MM.1S (cell line): Measurements from ENCODE around the gene BRD9.

ENCODE experiments used
- DNase-seq: peaks from one replicate; pipeline ENCODE4 v3.0.0-alpha.2; 2015
- H2AFZ ChIP-seq: fragments of 300-600 bp; sonication (generic); 2 replicates; pipeline ENCODE4 v1.6.0; 2016; ENCODE audit warnings: antibody characterized with exemption, low read length
- H3F3A ChIP-seq: fragments of 300-600 bp; sonication (generic); 2 replicates; pipeline ENCODE4 v1.6.1; 2016; ENCODE audit warnings: mild to moderate bottlenecking, antibody characterized with exemption, low read length, moderate library complexity, mixed read lengths; ENCODE audit not compliant: insufficient read depth
- H3K27ac ChIP-seq: fragments of 300-600 bp; sonication (generic); 2 replicates; pipeline ENCODE4 v1.5.1; 2016; ENCODE audit warnings: mild to moderate bottlenecking, low read length
- H3K27me3 ChIP-seq: fragments of 300-600 bp; sonication (generic); replicated peaks from 2 replicates; pipeline ENCODE4 v1.6.0; 2016; ENCODE audit warnings: low read length; ENCODE audit not compliant: insufficient read depth
- H3K36me3 ChIP-seq: fragments of 300-600 bp; sonication (generic); replicated peaks from 2 replicates; pipeline ENCODE4 v1.6.1; 2016; ENCODE audit warnings: mild to moderate bottlenecking, low read length, mixed read lengths; ENCODE audit not compliant: insufficient read depth
- H3K4me1 ChIP-seq: fragments of 300-600 bp; sonication (generic); 2 replicates; pipeline ENCODE4 v1.6.1; 2016; ENCODE audit warnings: low read length, mixed read lengths
- H3K4me2 ChIP-seq: fragments of 300-600 bp; sonication (generic); 2 replicates; pipeline ENCODE4 v1.6.0; 2016; ENCODE audit warnings: low read depth, low read length
- H3K4me3 ChIP-seq: fragments of 300-600 bp; sonication (generic); 2 replicates; pipeline ENCODE4 v1.5.1; 2016; ENCODE audit warnings: low read length, mixed read lengths
- H3K79me2 ChIP-seq: fragments of 300-600 bp; sonication (generic); 2 replicates; pipeline ENCODE4 v1.6.1; 2016; ENCODE audit warnings: mixed run types, low read length, mixed read lengths
- H3K9ac ChIP-seq: fragments of 300-600 bp; sonication (generic); 2 replicates; pipeline ENCODE4 v1.6.1; 2016; ENCODE audit warnings: low read length, mixed read lengths
- H3K9me2 ChIP-seq: fragments of 300-600 bp; sonication (generic); replicated peaks from 2 replicates; pipeline ENCODE4 v1.6.1; 2016; ENCODE audit warnings: mild to moderate bottlenecking, low read length, mixed read lengths; ENCODE audit not compliant: insufficient read depth
- H3K9me3 ChIP-seq: fragments of 300-600 bp; sonication (generic); replicated peaks from 2 replicates; pipeline ENCODE4 v1.6.1; 2016; ENCODE audit warnings: mild to moderate bottlenecking, low read length, mixed read lengths; ENCODE audit not compliant: insufficient read depth
- H4K20me1 ChIP-seq: fragments of 300-600 bp; sonication (generic); 2 replicates; pipeline ENCODE4 v1.6.1; 2016; ENCODE audit warnings: mild to moderate bottlenecking, low read length, moderate library complexity, mixed read lengths; ENCODE audit not compliant: insufficient read depth
- CTCF ChIP-seq: fragments of 300-600 bp; sonication (generic); IDR thresholded peaks from 2 replicates; pipeline ENCODE4 v1.5.1; 2016; ENCODE audit warnings: antibody characterized with exemption, low read length, mixed read lengths
- EZH2 ChIP-seq: fragments of 300-600 bp; sonication (generic); optimal IDR thresholded peaks from 2 replicates; pipeline ENCODE3; 2017; ENCODE audit warnings: low read depth, mild to moderate bottlenecking, antibody characterized with exemption, low read length, mixed read lengths
- EZH2phosphoT487 ChIP-seq: fragments of 300-600 bp; sonication (generic); IDR thresholded peaks from 2 replicates; pipeline ENCODE4 v1.6.1; 2018; ENCODE audit warnings: antibody characterized with exemption, low read length

Gene BRD9

GRCh38 chr5:868428-869135 is 24.0 kb downstream of the BRD9 start:
- no peak overlapping the region for H3K4me2 ChIP-seq
- H3K79me2 ChIP-seq = no peaks in the 10 kb centered on the region; the same call in 1 of the 2 replicates
- DNase-seq = no peak
- no peaks in the 10 kb centered on the region for H3K4me1 ChIP-seq
- no peaks in the 10 kb centered on the region for H3K9me2 ChIP-seq
- H3K27ac ChIP-seq = no peak overlapping the region
- H2AFZ ChIP-seq = no peak overlapping the region
- H4K20me1 ChIP-seq = no peaks in the 10 kb centered on the region
- peaks cover 9% of the 10 kb centered on the region; the same call in 1 of the 2 replicates for H3K36me3 ChIP-seq
- H3K27me3 ChIP-seq = no peaks in the 10 kb centered on the region
- no peak overlapping the region for H3K9ac ChIP-seq
- H3K9me3 ChIP-seq = no peaks in the 10 kb centered on the region
- no peak overlapping the region for H3K4me3 ChIP-seq
- no peaks in the 10 kb centered on the region for H3F3A ChIP-seq
- TF ChIP-seq CTCF = no peak

- Histone ChIP-seq H3K4me3 (no peak overlapping the region), H3K4me1 (no peaks in the 10 kb centered on the region), H3K9me3 (no peaks in the 10 kb centered on the region), H2AFZ (no peak overlapping the region), H4K20me1 (no peaks in the 10 kb centered on the region), H3K36me3 (peaks cover 9% of the 10 kb centered on the region; the same call in 1 of the 2 replicates), H3K9ac (no peak overlapping the region), H3K27ac (no peak overlapping the region), H3K79me2 (no peaks in the 10 kb centered on the region; the same call in 1 of the 2 replicates), H3K9me2 (no peaks in the 10 kb centered on the region), H3K27me3 (no peaks in the 10 kb centered on the region), H3F3A (no peaks in the 10 kb centered on the region), H3K4me2 (no peak overlapping the region)
- TF ChIP-seq EZH2phosphoT487 (no peak), CTCF (no peak), EZH2 (no peak)
- DNase-seq = no peak
Measured at GRCh38 chr5:867300-867870, 25.2 kb downstream of the BRD9 start.

- Histone ChIP-seq H3K79me2 (no peaks in the 10 kb centered on the region), H3K9me2 (no peaks in the 10 kb centered on the region), H3K27ac (no peak overlapping the region), H3K4me2 (no peak overlapping the region), H3K9ac (no peak overlapping the region), H4K20me1 (no peaks in the 10 kb centered on the region), H3K4me1 (no peaks in the 10 kb centered on the region), H3K9me3 (no peaks in the 10 kb centered on the region), H3F3A (no peaks in the 10 kb centered on the region), H3K27me3 (no peaks in the 10 kb centered on the region), H3K36me3 (no peaks in the 10 kb centered on the region), H3K4me3 (no peak overlapping the region), H2AFZ (no peak overlapping the region)
- TF ChIP-seq EZH2phosphoT487 (no peak), EZH2 (no peak)
- no peak for DNase-seq
Measured at GRCh38 chr5:865771-866170, 26.8 kb downstream of the BRD9 start.

GRCh38 chr5:865168-865521 is 27.5 kb downstream of the BRD9 start:
- no peak overlapping the region for H3K4me2 ChIP-seq

More at GRCh38 chr5:865168-865521, 27.5 kb downstream of the BRD9 start:
- Histone ChIP-seq H3K9me3 (no peaks in the 10 kb centered on the region), H2AFZ (no peak overlapping the region), H3K9me2 (no peaks in the 10 kb centered on the region), H3K27me3 (no peaks in the 10 kb centered on the region), H3K9ac (no peak overlapping the region), H4K20me1 (no peaks in the 10 kb centered on the region), H3F3A (no peaks in the 10 kb centered on the region), H3K4me3 (no peak overlapping the region), H3K79me2 (no peaks in the 10 kb centered on the region), H3K4me1 (no peaks in the 10 kb centered on the region), H3K36me3 (no peaks in the 10 kb centered on the region), H3K27ac (no peak overlapping the region)
- TF ChIP-seq EZH2 (no peak), EZH2phosphoT487 (no peak), CTCF (no peak)
- no peak for DNase-seq
